Natural killer cell treated with Interleukin-12 subunit alpha and Interleukin-12 subunit beta and Interleukin-15 and Interleukin-18, amount 100 ng/mL, for 72 hours (primary cell): ENCODE data around the gene ZNF333. TPM values are rescaled to one million over a fixed set of nuclear protein-coding genes. Genes with fewer than 3 reads are reported as not detected.
"Not testable (repeated sequence)": the region's sequence is repeated elsewhere in the genome, so short reads cannot be mapped to it uniquely, and the experiment has no call there.

Experiments used
- ATAC-seq, 2 donors: fragments of 150-1000 bp; cut with Tn5 transposase in 1 of 2; sonication (Bioruptor Pico), chemical (Tn5 transposase) in 1 of 2; 2 replicates each; pipeline ENCODE4 v1.10.0; 2021
- DNase-seq: peaks from one replicate; pipeline ENCODE4 v3.0.0; 2022; ENCODE audit warnings: low spot score
- H3K27ac Mint-ChIP-seq, 2 donors: 1 replicate in 1 of 2; 2 replicates in 1 of 2; pipeline ENCODE4 v1.8.0; 2022; ENCODE audit warnings: mixed read lengths in 2 of 2, mild to moderate bottlenecking in 1 of 2, moderate library complexity in 1 of 2
- H3K27me3 Mint-ChIP-seq, 2 donors: 1 replicate in 1 of 2; 2 replicates in 1 of 2; pipeline ENCODE4 v1.8.0; 2022; ENCODE audit warnings: mixed read lengths in 2 of 2
- H3K36me3 Mint-ChIP-seq: one replicate; pipeline ENCODE4 v1.8.0; 2022; ENCODE audit warnings: mixed read lengths
- H3K4me1 Mint-ChIP-seq, 2 donors: 1 replicate in 1 of 2; 2 replicates in 1 of 2; pipeline ENCODE4 v1.8.0; 2022; ENCODE audit warnings: low read depth in 2 of 2, mixed read lengths in 2 of 2, mild to moderate bottlenecking in 1 of 2
- H3K4me3 Mint-ChIP-seq: one replicate; pipeline ENCODE4 v1.8.0; 2022; ENCODE audit warnings: mixed read lengths
- H3K9me3 Mint-ChIP-seq: 2 replicates; pipeline ENCODE4 v1.8.0; 2022; ENCODE audit warnings: mixed read lengths
- total RNA-seq, 2 donors: library from RNA; stranded (reverse); gene quantifications; one replicate each; pipeline ENCODE4 v1.2.3, GENCODE V29; 2022

The ZNF333 gene
- total RNA-seq, 2 donors from 2014 or later: 18.4 to 21.4 TPM

- H3K27ac Mint-ChIP-seq, H3K9me3 Mint-ChIP-seq, DNase-seq, H3K4me3 Mint-ChIP-seq, H3K4me1 Mint-ChIP-seq, H3K36me3 Mint-ChIP-seq: not testable (repeated sequence)
- peak; percentile 9 to 12 for ATAC-seq
- H3K27me3 Mint-ChIP-seq: peaks cover 7 to 10% of the 10 kb centered on the region in 2 donors
Observed at GRCh38 chr19:14765841-14766240, 76.0 kb downstream of the ZNF333 start.

- peaks cover 7 to 8% of the 10 kb centered on the region in 2 donors for H3K27me3 Mint-ChIP-seq
- no peak overlapping the region for H3K27ac Mint-ChIP-seq
- H3K9me3 Mint-ChIP-seq: no peaks in the 10 kb centered on the region
- DNase-seq (no peak), ATAC-seq (no peak)
- peaks cover 0 to 3% of the 10 kb centered on the region in 2 donors for H3K4me1 Mint-ChIP-seq
- no peak overlapping the region for H3K4me3 Mint-ChIP-seq
- H3K36me3 Mint-ChIP-seq: no peaks in the 10 kb centered on the region
Observed at GRCh38 chr19:14767466-14767971, 77.7 kb downstream of the ZNF333 start.

GRCh38 chr19:14768001-14768400, 78.2 kb downstream of the ZNF333 start:
- DNase-seq: no peak
- no peak for ATAC-seq
- Mint-ChIP-seq H3K9me3 (no peaks in the 10 kb centered on the region), H3K27me3 (peaks cover 7 to 8% of the 10 kb centered on the region in 2 donors), H3K4me3 (no peak overlapping the region), H3K4me1 (peaks cover 0 to 3% of the 10 kb centered on the region in 2 donors), H3K27ac (no peak overlapping the region), H3K36me3 (no peaks in the 10 kb centered on the region)

GRCh38 chr19:14769201-14769600, 79.4 kb downstream of the ZNF333 start:
- no peak for ATAC-seq
- Mint-ChIP-seq H3K27ac (no peak overlapping the region), H3K4me3 (no peak overlapping the region), H3K9me3 (no peaks in the 10 kb centered on the region), H3K27me3 (peaks cover under 1 to 11% of the 10 kb centered on the region in 2 donors), H3K36me3 (no peaks in the 10 kb centered on the region), H3K4me1 (no peaks in the 10 kb centered on the region)
- no peak for DNase-seq

- Mint-ChIP-seq H3K27ac (peak overlapping the region in 1 of 2 donors; percentile 18), H3K36me3 (no peaks in the 10 kb centered on the region), H3K4me1 (no peaks in the 10 kb centered on the region), H3K27me3 (peaks cover 0 to 10% of the 10 kb centered on the region in 2 donors), H3K4me3 (no peak overlapping the region), H3K9me3 (no peaks in the 10 kb centered on the region)
- ATAC-seq (no peak), DNase-seq (no peak)
Observed at GRCh38 chr19:14770136-14770535, 80.3 kb downstream of the ZNF333 start.

- ATAC-seq: no peak
- Mint-ChIP-seq H3K9me3 (no peaks in the 10 kb centered on the region), H3K4me1 (peaks cover 4 to 5% of the 10 kb centered on the region in 2 donors)
Observed at GRCh38 chr19:14770944-14771839, 81.3 kb downstream of the ZNF333 start.

GRCh38 chr19:14772467-14772866, 82.6 kb downstream of the ZNF333 start:
- no peaks in the 10 kb centered on the region for H3K9me3 Mint-ChIP-seq
- no peak for DNase-seq
- H3K27me3 Mint-ChIP-seq: peaks cover 8 to 14% of the 10 kb centered on the region in 2 donors
- H3K36me3 Mint-ChIP-seq: no peaks in the 10 kb centered on the region
- no peak overlapping the region for H3K4me3 Mint-ChIP-seq
- peaks cover 7 to 9% of the 10 kb centered on the region in 2 donors for H3K4me1 Mint-ChIP-seq
- no peak for ATAC-seq
- H3K27ac Mint-ChIP-seq: no peak overlapping the region

More at GRCh38 chr19:14770944-14771839, 81.3 kb downstream of the ZNF333 start:
- H3K27me3 Mint-ChIP-seq: peaks cover 6 to 14% of the 10 kb centered on the region in 2 donors
- no peaks in the 10 kb centered on the region for H3K36me3 Mint-ChIP-seq
- no peak overlapping the region for H3K4me3 Mint-ChIP-seq
- DNase-seq: no peak
- H3K27ac Mint-ChIP-seq: no peak overlapping the region

- no peaks in the 10 kb centered on the region for H3K36me3 Mint-ChIP-seq
- H3K27me3 Mint-ChIP-seq: peaks cover 8 to 17% of the 10 kb centered on the region in 2 donors
- no peaks in the 10 kb centered on the region for H3K9me3 Mint-ChIP-seq
- H3K4me1 Mint-ChIP-seq: peaks cover 7 to 12% of the 10 kb centered on the region in 2 donors
- H3K4me3 Mint-ChIP-seq: no peak overlapping the region
- H3K27ac Mint-ChIP-seq: peak overlapping the region in 1 of 2 donors; percentile 41
- DNase-seq: no peak
- no peak for ATAC-seq
Observed at GRCh38 chr19:14772995-14773394, 83.1 kb downstream of the ZNF333 start.

GRCh38 chr19:14773722-14774121, 83.9 kb downstream of the ZNF333 start:
- Mint-ChIP-seq H3K27me3 (peaks cover 8 to 17% of the 10 kb centered on the region in 2 donors), H3K4me1 (peaks cover 7 to 12% of the 10 kb centered on the region in 2 donors), H3K27ac (peak overlapping the region in 1 of 2 donors; percentile 41)
- not testable (repeated sequence) for H3K9me3 Mint-ChIP-seq, H3K4me3 Mint-ChIP-seq, DNase-seq, ATAC-seq, H3K36me3 Mint-ChIP-seq

- Mint-ChIP-seq H3K9me3 (no peaks in the 10 kb centered on the region), H3K36me3 (no peaks in the 10 kb centered on the region), H3K27ac (no peak overlapping the region), H3K27me3 (peaks cover 14 to 21% of the 10 kb centered on the region in 2 donors), H3K4me1 (peaks cover 7 to 12% of the 10 kb centered on the region in 2 donors), H3K4me3 (no peak overlapping the region)
- ATAC-seq (no peak), DNase-seq (no peak)
Observed at GRCh38 chr19:14774373-14774772, 84.5 kb downstream of the ZNF333 start.

- H3K4me3 Mint-ChIP-seq: peak overlapping the region; percentile 92
- H3K36me3 Mint-ChIP-seq, ATAC-seq, DNase-seq, H3K27ac Mint-ChIP-seq, H3K9me3 Mint-ChIP-seq: not testable (repeated sequence)
- H3K4me1 Mint-ChIP-seq: peaks cover 7 to 12% of the 10 kb centered on the region in 2 donors
- H3K27me3 Mint-ChIP-seq: peaks cover 16 to 18% of the 10 kb centered on the region in 2 donors
Observed at GRCh38 chr19:14775326-14775725, 85.5 kb downstream of the ZNF333 start.

GRCh38 chr19:14775869-14776586, 86.2 kb downstream of the ZNF333 start:
- Mint-ChIP-seq H3K36me3 (no peaks in the 10 kb centered on the region), H3K9me3 (no peaks in the 10 kb centered on the region), H3K27ac (peak overlapping the region; percentile 57 to 75), H3K27me3 (peaks cover 16 to 22% of the 10 kb centered on the region in 2 donors), H3K4me1 (peaks cover 7 to 12% of the 10 kb centered on the region in 2 donors), H3K4me3 (peak overlapping the region; percentile 92)
- ATAC-seq: peak in 1 of 2 donors; percentile 15
- no peak for DNase-seq

- peaks cover 16 to 22% of the 10 kb centered on the region in 2 donors for H3K27me3 Mint-ChIP-seq
- H3K4me3 Mint-ChIP-seq: peak overlapping the region; percentile 19
- not testable (repeated sequence) for H3K36me3 Mint-ChIP-seq, ATAC-seq, DNase-seq, H3K9me3 Mint-ChIP-seq
- peaks cover 7 to 12% of the 10 kb centered on the region in 2 donors for H3K4me1 Mint-ChIP-seq
- peak overlapping the region in 1 of 2 donors; percentile 56 for H3K27ac Mint-ChIP-seq
Observed at GRCh38 chr19:14777645-14778044, 87.8 kb downstream of the ZNF333 start.
